Stomach (tissue), 9 donors: ENCODE data around the gene ANAPC13. TPM values are rescaled to one million over a fixed set of nuclear protein-coding genes. Genes with fewer than 3 reads are reported as not detected.

Experiments used
- DNase-seq, 2 donors: peaks; one replicate each; pipeline versions ENCODE4 v3.0.0 to v3.0.0-alpha.2; 2013 to 2019
- H3K27ac ChIP-seq, 5 donors: fragments of 200-600 bp in 4 of 5; sonication (generic) in 4 of 5; one replicate each; pipeline ENCODE4 v1.5.1; 2013 to 2019; ENCODE audit warnings: mild to moderate bottlenecking in 1 of 5, moderate library complexity in 1 of 5
- H3K27me3 ChIP-seq, 3 donors: fragments of 200-600 bp; sonication (generic); one replicate each; pipeline ENCODE4 v1.5.1; 2017 to 2019; ENCODE audit warnings: mixed run types in 1 of 3
- H3K36me3 ChIP-seq, 4 donors: fragments of 200-600 bp; sonication (generic); 1 replicate in 3 of 4; 2 replicates in 1 of 4; pipeline ENCODE4 v1.5.1; 2016 to 2019
- H3K4me1 ChIP-seq, 4 donors: fragments of 200-600 bp; sonication (generic); one replicate each; pipeline ENCODE4 v1.5.1; 2016 to 2019
- H3K4me3 ChIP-seq, 4 donors: fragments of 200-600 bp; sonication (generic) in 3 of 4; one replicate each; pipeline ENCODE4 v1.5.1; 2016 to 2019; ENCODE audit warnings: mild to moderate bottlenecking in 1 of 4
- H3K9me3 ChIP-seq, 4 donors: fragments of 200-600 bp; sonication (generic); one replicate each; pipeline ENCODE4 v1.5.1; 2016 to 2019
- CTCF ChIP-seq, 7 experiments: fragments of 450-650 bp in 4 of 7; fragments of 200-600 bp in 3 of 7; sonication (generic) in 3 of 7; IDR thresholded peaks; one replicate each; pipeline ENCODE4 v1.5.1; 2016 to 2019; ENCODE audit warnings: antibody characterized with exemption in 7 of 7, control low read depth in 2 of 7, mild to moderate bottlenecking in 1 of 7
- EP300 ChIP-seq: sonication (generic); formaldehyde crosslinking; IDR thresholded peaks from one replicate; pipeline ENCODE4 v1.6.1; 2017; ENCODE audit warnings: antibody characterized with exemption
- POLR2A ChIP-seq, 4 donors: fragments of 450-650 bp; IDR thresholded peaks; one replicate each; pipeline ENCODE4 v1.6.1; 2016; ENCODE audit warnings: antibody characterized with exemption in 4 of 4, control low read depth in 2 of 4, mild to moderate bottlenecking in 1 of 4, moderate library complexity in 1 of 4
- POLR2AphosphoS5 ChIP-seq, 3 donors: sonication (generic); formaldehyde crosslinking; IDR thresholded peaks; one replicate each; pipeline ENCODE4 v1.6.1; 2016; ENCODE audit warnings: antibody characterized with exemption in 3 of 3
- WGBS, 5 donors: extraction: QIAGEN DNeasy Blood & Tissue Kit in 3 of 5; methylation state at CpG; one replicate each; pipeline versions ENCODE4 v1.1.5 to v1.1.7; 2013 to 2018; 5-methylcytosine and 5-hydroxymethylcytosine counted together
- intact Hi-C: fragments of 100-400 bp; cut with DNase I; formaldehyde crosslinking; loops from one replicate; pipeline ENCODE4 v1.15.1; 2023; ENCODE audit warnings: low total_unique reads
- polyA plus RNA-seq, 3 donors: library from polyadenylated mRNA; stranded (reverse); fragments of 200-250 nt; gene quantifications; one replicate each; pipeline ENCODE4 v1.2.3, GENCODE V29; 2013
- total RNA-seq, 5 donors: library from RNA; depleted of rRNA; stranded (reverse); fragments of >200 nt; gene quantifications; one replicate each; pipeline versions ENCODE4 v1.1.0 to v1.2.3, GENCODE V29; 2014 to 2016
- donor health status: healthy with polysubstance abuse.
- donor health status: Bipolar disorder and iron deficiency.
- donor health status: healthy.

ANAPC13 gene
- total and polyA plus RNA-seq, 8 donors = 3.2 to 130 (median 44.4) TPM

GRCh38 chr3:134447351-134447750 lies 38.4 kb downstream of the ANAPC13 start:
- no peak overlapping the region for H3K4me3 ChIP-seq
- H3K9me3 ChIP-seq = no peaks in the 10 kb centered on the region
- no peaks in the 10 kb centered on the region for H3K36me3 ChIP-seq
- WGBS, 5 donors = 73 to 93% (median 76%) methylated on average over 1 of the region's 1 CpG
- peaks cover 0 to 26% (median 17%) of the 10 kb centered on the region in 4 donors for H3K4me1 ChIP-seq
- intact Hi-C loops = no loop called here
- no peak for TF ChIP-seq POLR2AphosphoS5 (IDR thresholded peaks at IDR 0.05)
- TF ChIP-seq POLR2A (IDR thresholded peaks at IDR 0.05) = no peak
- TF ChIP-seq CTCF (IDR thresholded peaks at IDR 0.05) = no peak
- TF ChIP-seq EP300 = no peak
- H3K27ac ChIP-seq = no peak overlapping the region
- DNase-seq = no peak
- H3K27me3 ChIP-seq = no peaks in the 10 kb centered on the region

- no peaks in the 10 kb centered on the region for H3K36me3 ChIP-seq
- no peaks in the 10 kb centered on the region for H3K9me3 ChIP-seq
- DNase-seq = no peak
- H3K4me3 ChIP-seq = no peak overlapping the region
- no peak overlapping the region for H3K27ac ChIP-seq
- peaks cover 0 to 26% (median 17%) of the 10 kb centered on the region in 4 donors for H3K4me1 ChIP-seq
- no peaks in the 10 kb centered on the region for H3K27me3 ChIP-seq
- intact Hi-C loops = no loop called here
- no peak for TF ChIP-seq POLR2AphosphoS5 (IDR thresholded peaks at IDR 0.05)
- TF ChIP-seq POLR2A (IDR thresholded peaks at IDR 0.05) = no peak
- no peak for TF ChIP-seq CTCF (IDR thresholded peaks at IDR 0.05)
- TF ChIP-seq EP300 = no peak
- WGBS, 5 donors = 53 to 77% (median 61%) methylated on average over 3 of the region's 3 CpGs
Measured at GRCh38 chr3:134446800-134447199, 39.0 kb downstream of the ANAPC13 start.

GRCh38 chr3:134445636-134446035 lies 40.1 kb downstream of the ANAPC13 start:
- Histone ChIP-seq H3K36me3 (no peaks in the 10 kb centered on the region), H3K4me3 (no peak overlapping the region), H3K27me3 (no peaks in the 10 kb centered on the region), H3K9me3 (no peaks in the 10 kb centered on the region), H3K4me1 (peaks cover 0 to 26% (median 17%) of the 10 kb centered on the region in 4 donors), H3K27ac (no peak overlapping the region)
- 10 to 32% (median 18%) methylated on average over 1 of the region's 1 CpG for WGBS, 5 donors
- TF ChIP-seq CTCF (IDR thresholded peaks at IDR 0.05) (no peak), POLR2AphosphoS5 (IDR thresholded peaks at IDR 0.05) (peak in 1 of 3 donors; percentile 34)
- peak in 1 of 2 donors; percentile 62 for DNase-seq
- intact Hi-C loops = no loop called here

- intact Hi-C loops = no loop called here
- WGBS, 5 donors = 81 to 98% (median 92%) methylated on average over 1 of the region's 1 CpG
Measured at GRCh38 chr3:134445095-134445494, 40.7 kb downstream of the ANAPC13 start.

More at GRCh38 chr3:134445095-134445494, 40.7 kb downstream of the ANAPC13 start:
- Histone ChIP-seq H3K4me1 (peaks cover 0 to 26% (median 17%) of the 10 kb centered on the region in 4 donors), H3K36me3 (no peaks in the 10 kb centered on the region), H3K9me3 (no peaks in the 10 kb centered on the region), H3K27ac (no peak overlapping the region), H3K27me3 (no peaks in the 10 kb centered on the region), H3K4me3 (no peak overlapping the region)
- DNase-seq = no peak
- TF ChIP-seq CTCF (IDR thresholded peaks at IDR 0.05) (no peak), EP300 (no peak), POLR2AphosphoS5 (IDR thresholded peaks at IDR 0.05) (no peak), POLR2A (IDR thresholded peaks at IDR 0.05) (no peak)
